HepG2 (cell line): ENCODE results near the gene SNUPN. TPM values are rescaled to one million over a fixed set of nuclear protein-coding genes. Genes with fewer than 3 reads are reported as not detected.

Experiments
- ATF4 ChIP-seq, 2 experiments: fragments of 450-650 bp in 1 of 2; sonication (generic) in 1 of 2; formaldehyde crosslinking; IDR thresholded peaks; 2 replicates each; pipeline versions ENCODE4 v1.5.0 to v1.8.0; 2020 to 2022; ENCODE audit warnings: mild to moderate bottlenecking in 1 of 2, missing genetic modification reagents in 1 of 2
- IRX3 ChIP-seq: sonication (generic); formaldehyde crosslinking; IDR thresholded peaks from 2 replicates; pipeline ENCODE4 v1.8.1; 2023; ENCODE audit warnings: mild to moderate bottlenecking, low read depth, missing genetic modification reagents, borderline replicate concordance
- PITX1 ChIP-seq: sonication (generic); formaldehyde crosslinking; IDR thresholded peaks from 2 replicates; pipeline ENCODE4 v1.5.1; 2020; ENCODE audit warnings: mild to moderate bottlenecking, missing genetic modification reagents
- PREB ChIP-seq: sonication (generic); formaldehyde crosslinking; IDR thresholded peaks from 2 replicates; pipeline ENCODE4 v1.4.0; 2020; ENCODE audit warnings: missing genetic modification reagents
- RFX3 ChIP-seq: IDR thresholded peaks from 2 replicates; pipeline ENCODE4 v1.6.1; 2016; ENCODE audit warnings: missing biosample characterization, missing genetic modification reagents
- SMAD9 ChIP-seq: sonication (generic); formaldehyde crosslinking; IDR thresholded peaks from 2 replicates; pipeline ENCODE4 v1.5.1; 2020; ENCODE audit warnings: mild to moderate bottlenecking, missing genetic modification reagents
- SNRNP70 ChIP-seq: fragments of 200-400 bp; formaldehyde crosslinking; IDR thresholded peaks from 2 replicates; pipeline ENCODE4 v1.6.1; 2017; ENCODE audit warnings: mild to moderate bottlenecking, low read depth, low read length, moderate library complexity
- THYN1 ChIP-seq: sonication (generic); formaldehyde crosslinking; IDR thresholded peaks from 2 replicates; pipeline ENCODE4 v1.8.1; 2023; ENCODE audit warnings: low read depth, mild to moderate bottlenecking, moderate library complexity, missing genetic modification reagents, borderline replicate concordance
- ZBTB10 ChIP-seq: sonication (generic); formaldehyde crosslinking; IDR thresholded peaks from 2 replicates; pipeline ENCODE4 v1.4.0; 2020; ENCODE audit warnings: missing genetic modification reagents, borderline replicate concordance
- ZNF12 ChIP-seq: sonication (generic); formaldehyde crosslinking; IDR thresholded peaks from 2 replicates; pipeline ENCODE4 v1.5.0; 2020; ENCODE audit warnings: missing genetic modification reagents
- ZNF572 ChIP-seq: sonication (generic); formaldehyde crosslinking; IDR thresholded peaks from 2 replicates; pipeline ENCODE4 v1.5.1; 2020; ENCODE audit warnings: mild to moderate bottlenecking, missing genetic modification reagents
- polyA plus RNA-seq, 8 experiments: library from polyadenylated mRNA; depleted of rRNA in 3 of 8; stranded (reverse) in 7 of 8; unstranded in 1 of 8; fragments of >200 nt; fragmentation: Illumina TruSeq in 4 of 8; extraction: Trizol in 4 of 8; gene quantifications; 2 replicates each; pipeline versions ENCODE4 v1.2.1 to v1.2.3, GENCODE V29; 2011 to 2016; ENCODE audit warnings: low read depth in 4 of 8, missing spikeins in 1 of 8, mixed read lengths in 1 of 8; ENCODE audit not compliant: insufficient read depth in 1 of 8
- total RNA-seq, 5 experiments: library from RNA; depleted of rRNA; stranded (reverse); fragments of >200 nt; fragmentation: Illumina TruSeq; extraction: Trizol; gene quantifications; 2 replicates each; pipeline ENCODE4 v1.2.3, GENCODE V29; 2016; ENCODE audit warnings: low read depth in 1 of 5
- TF ChIP-seq, protein P1 (sequence below): sonication (generic); formaldehyde crosslinking; IDR thresholded peaks from 2 replicates; pipeline ENCODE4 v1.4.0; 2020; ENCODE audit warnings: mild to moderate bottlenecking, missing genetic modification reagents
- TF ChIP-seq, protein P2 (sequence below): conservative IDR thresholded peaks from 2 replicates; pipeline ENCODE4 v1.6.1; 2018; ENCODE audit warnings: missing genetic modification reagents

The SNUPN gene
- total and polyA plus RNA-seq, 2 of the 13 experiments (the other 11 are each of a cell fraction or from before 2014, with no cell fraction given): 9.0 to 16.4 TPM

DNA sequence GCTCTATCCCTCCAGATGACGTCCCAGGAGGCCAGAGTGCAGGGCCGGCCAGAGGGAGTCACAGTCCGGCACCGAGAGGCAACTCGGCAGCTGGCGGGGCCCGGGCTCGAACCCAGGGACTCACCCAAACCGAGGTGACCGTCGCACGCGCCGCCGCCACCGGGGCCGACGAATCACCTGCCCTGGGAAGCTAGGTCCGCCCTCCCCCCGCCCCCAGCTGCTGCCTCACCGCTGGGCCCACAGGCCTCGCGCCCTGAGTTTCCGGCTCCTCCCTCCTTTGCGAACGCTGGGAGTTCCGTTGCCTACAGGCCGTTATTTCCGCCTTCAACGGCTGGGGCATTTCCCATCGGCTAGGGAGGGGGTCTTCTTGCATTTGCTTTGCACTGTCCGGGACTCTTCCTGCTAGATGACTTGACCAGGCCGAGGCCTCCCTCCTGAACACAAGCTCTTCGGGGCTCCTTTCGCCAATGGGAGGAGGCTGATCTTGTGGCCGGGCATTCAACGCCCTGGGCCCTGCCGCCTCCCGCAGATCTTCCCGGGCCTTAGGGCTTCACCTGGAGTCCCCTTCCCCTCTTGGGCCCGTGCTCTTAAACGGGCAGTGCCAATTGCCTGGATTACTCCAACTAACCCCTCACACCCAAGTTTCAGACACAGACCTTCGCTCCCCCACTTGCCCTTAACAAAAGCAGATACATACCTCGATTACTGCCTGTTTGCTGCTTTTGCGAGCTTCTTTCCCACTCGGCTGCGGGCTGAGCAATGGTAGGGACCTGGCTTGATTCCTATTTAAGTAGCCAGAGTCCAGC is at the start of gene SNUPN (continued):
- TF ChIP-seq, protein P1, sequence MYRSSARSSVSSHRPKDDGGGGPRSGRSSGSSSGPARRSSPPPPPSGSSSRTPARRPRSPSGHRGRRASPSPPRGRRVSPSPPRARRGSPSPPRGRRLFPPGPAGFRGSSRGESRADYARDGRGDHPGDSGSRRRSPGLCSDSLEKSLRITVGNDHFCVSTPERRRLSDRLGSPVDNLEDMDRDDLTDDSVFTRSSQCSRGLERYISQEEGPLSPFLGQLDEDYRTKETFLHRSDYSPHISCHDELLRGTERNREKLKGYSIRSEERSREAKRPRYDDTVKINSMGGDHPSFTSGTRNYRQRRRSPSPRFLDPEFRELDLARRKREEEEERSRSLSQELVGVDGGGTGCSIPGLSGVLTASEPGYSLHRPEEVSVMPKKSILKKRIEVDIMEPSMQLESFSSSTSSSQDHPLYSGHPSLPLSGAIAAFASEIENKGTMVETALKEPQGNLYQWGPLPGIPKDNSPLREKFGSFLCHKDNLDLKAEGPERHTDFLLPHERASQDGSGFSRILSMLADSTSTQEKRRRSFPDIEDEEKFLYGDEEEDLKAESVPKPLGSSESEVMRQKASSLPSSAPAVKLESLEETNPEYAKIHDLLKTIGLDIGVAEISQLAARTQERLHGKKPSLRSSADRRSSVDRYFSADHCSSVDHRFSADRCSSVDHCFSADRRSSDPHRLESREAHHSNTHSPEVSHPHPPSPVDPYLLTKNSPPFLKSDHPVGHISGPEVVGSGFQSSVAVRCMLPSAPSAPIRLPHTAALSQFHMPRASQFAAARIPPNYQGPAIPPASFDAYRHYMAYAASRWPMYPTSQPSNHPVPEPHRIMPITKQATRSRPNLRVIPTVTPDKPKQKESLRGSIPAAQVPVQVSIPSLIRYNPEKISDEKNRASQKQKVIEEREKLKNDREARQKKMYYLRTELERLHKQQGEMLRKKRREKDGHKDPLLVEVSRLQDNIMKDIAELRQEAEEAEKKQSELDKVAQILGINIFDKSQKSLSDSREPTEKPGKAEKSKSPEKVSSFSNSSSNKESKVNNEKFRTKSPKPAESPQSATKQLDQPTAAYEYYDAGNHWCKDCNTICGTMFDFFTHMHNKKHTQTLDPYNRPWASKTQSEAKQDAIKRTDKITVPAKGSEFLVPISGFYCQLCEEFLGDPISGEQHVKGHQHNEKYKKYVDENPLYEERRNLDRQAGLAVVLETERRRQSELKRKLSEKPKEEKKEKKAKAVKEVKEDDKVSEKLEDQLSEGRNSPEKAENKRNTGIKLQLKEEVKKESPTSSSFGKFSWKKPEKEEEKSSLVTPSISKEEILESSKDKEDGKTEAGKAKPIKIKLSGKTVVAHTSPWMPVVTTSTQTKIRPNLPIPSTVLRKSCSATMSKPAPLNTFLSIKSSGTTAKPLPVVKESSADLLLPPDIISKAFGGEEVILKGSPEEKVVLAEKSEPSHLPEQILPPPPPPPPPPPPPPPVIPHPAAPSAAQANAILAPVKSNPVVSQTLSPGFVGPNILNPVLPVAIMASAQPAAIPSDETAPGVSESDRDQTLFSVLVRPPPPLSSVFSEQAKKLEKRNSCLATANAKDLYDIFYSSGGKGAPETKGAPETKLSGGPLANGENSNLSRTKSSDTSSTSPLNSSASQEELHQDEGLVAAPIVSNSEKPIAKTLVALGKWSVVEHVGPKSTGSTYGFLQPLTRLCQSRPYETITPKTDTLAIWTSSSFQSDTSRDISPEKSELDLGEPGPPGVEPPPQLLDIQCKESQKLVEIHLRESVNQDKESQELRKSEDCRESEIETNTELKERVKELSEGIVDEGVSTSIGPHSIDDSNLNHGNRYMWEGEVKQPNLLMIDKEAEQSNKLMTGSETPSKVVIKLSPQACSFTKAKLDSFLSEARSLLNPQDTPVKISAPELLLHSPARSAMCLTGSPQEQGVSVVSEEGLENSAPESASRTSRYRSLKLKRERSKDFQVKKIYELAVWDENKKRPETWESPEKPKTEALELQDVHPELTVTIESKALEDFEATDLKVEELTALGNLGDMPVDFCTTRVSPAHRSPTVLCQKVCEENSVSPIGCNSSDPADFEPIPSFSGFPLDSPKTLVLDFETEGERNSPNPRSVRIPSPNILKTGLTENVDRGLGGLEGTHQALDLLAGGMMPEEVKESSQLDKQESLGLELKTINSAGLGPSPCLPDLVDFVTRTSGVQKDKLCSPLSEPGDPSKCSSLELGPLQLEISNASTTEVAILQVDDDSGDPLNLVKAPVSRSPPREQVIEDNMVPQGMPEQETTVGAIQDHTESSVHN: 0 out of 2 replicates have a peak, but pooled peaks have one; percentile 38
- no peak for TF ChIP-seq RFX3
- TF ChIP-seq THYN1 (CRISPR knock-in tag): no peak
- TF ChIP-seq IRX3 (CRISPR knock-in tag): no peak
- no peak for TF ChIP-seq SNRNP70
- TF ChIP-seq PITX1 (CRISPR knock-in tag): peak; percentile 46
- TF ChIP-seq ZNF572: peak; percentile 76; the same call in 1 of the 2 replicates
- TF ChIP-seq PREB: no peak
- no peak for TF ChIP-seq SMAD9 (CRISPR knock-in tag)
- TF ChIP-seq ZNF12: 0 out of 2 replicates have a peak, but pooled peaks have one; percentile 27
- TF ChIP-seq ZBTB10 (CRISPR knock-in tag): no peak; the same call in 1 of the 2 replicates
- TF ChIP-seq, protein P2, sequence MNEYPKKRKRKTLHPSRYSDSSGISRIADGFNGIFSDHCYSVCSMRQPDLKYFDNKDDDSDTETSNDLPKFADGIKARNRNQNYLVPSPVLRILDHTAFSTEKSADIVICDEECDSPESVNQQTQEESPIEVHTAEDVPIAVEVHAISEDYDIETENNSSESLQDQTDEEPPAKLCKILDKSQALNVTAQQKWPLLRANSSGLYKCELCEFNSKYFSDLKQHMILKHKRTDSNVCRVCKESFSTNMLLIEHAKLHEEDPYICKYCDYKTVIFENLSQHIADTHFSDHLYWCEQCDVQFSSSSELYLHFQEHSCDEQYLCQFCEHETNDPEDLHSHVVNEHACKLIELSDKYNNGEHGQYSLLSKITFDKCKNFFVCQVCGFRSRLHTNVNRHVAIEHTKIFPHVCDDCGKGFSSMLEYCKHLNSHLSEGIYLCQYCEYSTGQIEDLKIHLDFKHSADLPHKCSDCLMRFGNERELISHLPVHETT: peak; percentile 93
- no peak for TF ChIP-seq ATF4 (CRISPR knock-in tag; IDR thresholded peaks at IDR 0.05)
